OCI-LY7 (cell line): Measurements from ENCODE around the gene CORO1C. TPM values are rescaled to one million over a fixed set of nuclear protein-coding genes. Genes with fewer than 3 reads are reported as not detected.

Experiments
- BruUV-seq: library from RNA; stranded (reverse); fragments of 400-500 nt; replicated peaks from 2 replicates; lab custom pipeline; 2021; lab: Mats Ljungman, UMichigan
- CTCF ChIA-PET: fragments of 300-600 bp; sonication (Branson Sonifier 250); formaldehyde crosslinking; loops from one replicate; lab custom pipeline; 2022; ENCODE audit warnings: antibody characterized with exemption; ENCODE audit not compliant: unreplicated experiment; lab: Charles Lee
- POLR2A ChIA-PET: fragments of 300-600 bp; sonication (Branson Sonifier 250); formaldehyde crosslinking; loops from one replicate; lab custom pipeline; 2022; ENCODE audit warnings: antibody characterized with exemption; lab: Charles Lee
- DNase-seq: peaks from one replicate; pipeline ENCODE4 v3.0.0-alpha.2; 2015; ENCODE audit warnings: low spot score
- H2AFZ ChIP-seq: fragments of 200-600 bp; sonication (generic), shearing (Covaris generic); 2 replicates; pipeline ENCODE4 v1.6.1; 2014; ENCODE audit warnings: mild to moderate bottlenecking, antibody characterized with exemption, low read length, moderate library complexity
- H3K27ac ChIP-seq: fragments of 200-600 bp; sonication (generic); 2 replicates; pipeline ENCODE4 v1.5.1; 2014; ENCODE audit warnings: mixed run types, low read depth, mild to moderate bottlenecking, moderate library complexity, low read length, inconsistent platforms; ENCODE audit not compliant: poor library complexity, severe bottlenecking
- H3K36me3 ChIP-seq: fragments of 200-600 bp; sonication (generic); 2 replicates; pipeline ENCODE4 v1.6.1; 2014; ENCODE audit warnings: mild to moderate bottlenecking, antibody characterized with exemption, low read length, moderate library complexity, mixed read lengths; ENCODE audit not compliant: insufficient read depth
- H3K4me1 ChIP-seq: fragments of 200-600 bp; sonication (generic); 2 replicates; pipeline ENCODE4 v1.5.1; 2014; ENCODE audit warnings: mild to moderate bottlenecking, low read length; ENCODE audit not compliant: insufficient read depth, poor library complexity, severe bottlenecking
- H3K4me2 ChIP-seq: fragments of 200-600 bp; sonication (generic); 2 replicates; pipeline ENCODE4 v1.6.1; 2014; ENCODE audit warnings: mild to moderate bottlenecking, low read length
- H3K4me3 ChIP-seq: fragments of 200-600 bp; sonication (generic); 2 replicates; pipeline ENCODE4 v1.5.1; 2014; ENCODE audit warnings: mild to moderate bottlenecking, low read depth, low read length; ENCODE audit not compliant: poor library complexity, severe bottlenecking
- H3K79me2 ChIP-seq: fragments of 200-600 bp; sonication (generic); 2 replicates; pipeline ENCODE4 v1.6.1; 2016; ENCODE audit warnings: low read depth, mild to moderate bottlenecking, low read length, moderate library complexity, mixed read lengths; ENCODE audit not compliant: insufficient read depth
- H3K9me2 ChIP-seq: fragments of 200-600 bp; sonication (generic); 2 replicates; pipeline ENCODE4 v1.6.1; 2016; ENCODE audit warnings: mild to moderate bottlenecking, low read length, mixed read lengths; ENCODE audit not compliant: insufficient read depth
- H3K9me3 ChIP-seq: fragments of 200-600 bp; sonication (generic); 2 replicates; pipeline ENCODE4 v1.6.1; 2014; ENCODE audit warnings: mild to moderate bottlenecking, mixed run types, low read length, mixed read lengths
- H4K20me1 ChIP-seq: fragments of 200-600 bp; sonication (generic); 2 replicates; pipeline ENCODE4 v1.6.1; 2014; ENCODE audit warnings: mild to moderate bottlenecking, antibody characterized with exemption, low read length, moderate library complexity, mixed read lengths; ENCODE audit not compliant: insufficient read depth
- CTCF ChIP-seq: fragments of 200-600 bp; sonication (generic); conservative IDR thresholded peaks from 2 replicates; pipeline ENCODE4 v1.5.1; 2014; ENCODE audit warnings: mild to moderate bottlenecking, antibody characterized with exemption, low read length, moderate library complexity, mixed read lengths
- EZH2phosphoT487 ChIP-seq: fragments of 200-600 bp; sonication (generic); IDR thresholded peaks from 2 replicates; pipeline ENCODE4 v1.6.1; 2018; ENCODE audit warnings: low read depth, borderline replicate concordance, mild to moderate bottlenecking, mixed run types, antibody characterized with exemption, low read length, moderate library complexity, mixed read lengths
- intact Hi-C: fragments of 100-400 bp; cut with micrococcal nuclease; formaldehyde crosslinking; loops from one replicate; pipeline ENCODE4 v1.10.0; 2022; ENCODE audit not compliant: unreplicated experiment
- total RNA-seq, 2 experiments: library from RNA; depleted of rRNA in 1 of 2; stranded (reverse); fragments of >200 nt in 1 of 2; shearing (Covaris generic) in 1 of 2; gene quantifications; 2 replicates each; pipeline ENCODE4 v1.2.3, GENCODE V29; 2014 to 2022

Gene CORO1C
- total RNA-seq, 2 experiments from 2014 or later: 74.7 to 148 TPM

- no peak overlapping the region for H3K4me3 ChIP-seq
- POLR2A ChIA-PET: interaction anchor here (0.5 to 1.0 kb wide), 3 partner anchors 9 to 70 kb away, joined by 3 to 4 read pairs (median 4); partner anchors contain the start of gene TMEM119
- H3K4me2 ChIP-seq: no peak overlapping the region
- H3K79me2 ChIP-seq: no peaks in the 10 kb centered on the region
- CTCF ChIA-PET: interaction anchor here (0.6 kb wide), 1 partner anchor 18 kb away, joined by 3 read pairs; no protein-coding TSS in a partner anchor
- no peak overlapping the region for H2AFZ ChIP-seq
- TF ChIP-seq CTCF (no peak), EZH2phosphoT487 (no peak)
- BruUV-seq: no TSS peak
- no peak for DNase-seq
- intact Hi-C loops: no loop called here
- H3K4me1 ChIP-seq: peaks cover 4% of the 10 kb centered on the region
- H3K9me2 ChIP-seq: no peaks in the 10 kb centered on the region
- no peaks in the 10 kb centered on the region for H4K20me1 ChIP-seq
- H3K9me3 ChIP-seq: peaks cover 8% of the 10 kb centered on the region
- no peak overlapping the region for H3K27ac ChIP-seq
- no peaks in the 10 kb centered on the region for H3K36me3 ChIP-seq
Measured at GRCh38 chr12:108610856-108611605, 120.3 kb downstream of the CORO1C start.

GRCh38 chr12:108610336-108610815, 120.9 kb downstream of the CORO1C start:
- no peak for DNase-seq
- no peak overlapping the region for H3K4me3 ChIP-seq
- CTCF ChIA-PET: no interaction called here
- BruUV-seq: no TSS peak
- POLR2A ChIA-PET: interaction anchor here (1.0 kb wide), 1 partner anchor 10 kb away, joined by 4 read pairs; no protein-coding TSS in a partner anchor
- intact Hi-C loops: no loop called here
- no peak for TF ChIP-seq EZH2phosphoT487
- no peak for TF ChIP-seq CTCF
- H3K79me2 ChIP-seq: no peaks in the 10 kb centered on the region
- no peak overlapping the region for H3K4me2 ChIP-seq
- H3K36me3 ChIP-seq: no peaks in the 10 kb centered on the region
- H3K9me3 ChIP-seq: peaks cover 1% of the 10 kb centered on the region; the same call in 1 of the 2 replicates
- no peak overlapping the region for H3K27ac ChIP-seq
- H4K20me1 ChIP-seq: no peaks in the 10 kb centered on the region
- peaks cover 4% of the 10 kb centered on the region for H3K4me1 ChIP-seq
- no peaks in the 10 kb centered on the region for H3K9me2 ChIP-seq
- H2AFZ ChIP-seq: no peak overlapping the region
